Posterior vena cava (tissue), 2 donors: ENCODE results near the gene FAM81A. TPM values are rescaled to one million over a fixed set of nuclear protein-coding genes. Genes with fewer than 3 reads are reported as not detected.
"Not testable (repeated sequence)": the region's sequence is repeated elsewhere in the genome, so short reads cannot be mapped to it uniquely, and the experiment has no call there.

Experiments
- DNase-seq: peaks from one replicate; pipeline ENCODE4 v3.0.0-alpha.2; 2020; ENCODE audit warnings: low spot score
- intact Hi-C, 2 donors: fragments of 100-400 bp; cut with DNase I; formaldehyde crosslinking; loops; one replicate each; pipeline versions ENCODE4 v1.14.1 to v1.14.2; 2022 to 2023
- long read RNA-seq, 2 donors: library from polyadenylated mRNA; unstranded; transcript quantifications; one replicate each; pipeline ENCODE4 v2.0.0, GENCODE V29; 2020 to 2021
- total RNA-seq, 2 donors: library from RNA; stranded (reverse); fragmentation: NEBNext Ultra II Directional; extraction: Animal tissue kit (Norgen Biotek cat#: 25700); gene quantifications; one replicate each; pipeline ENCODE4 v1.2.1, GENCODE V29; 2021
- donor health status: DM: yes; HTN: yes; CAD: no.
- donor health status: DM: yes; HTN: yes; CAD: no.

Gene FAM81A
- 1 to 10 TPM in 1 of 2 donors, under 1 TPM in 1; 0.90 to 1.7 TPM for total RNA-seq
- long read RNA-seq, donor 1, partial matches to known transcripts: 0 of 1 reads
- long read RNA-seq, donor 1, other reads (novel, unspliced or antisense): 1 of 1 reads
- long read RNA-seq, donor 2: 0 reads

- peak; percentile 94 for DNase-seq
- intact Hi-C loops: no loop called here
Observed at GRCh38 chr15:59437817-59438624, at the start of gene FAM81A. FAM81A (plus strand) TSS chr15:59438186; CDS start chr15:59458627, 20,441 bp downstream.

- DNase-seq: no peak
- intact Hi-C loops: no loop called here
Observed at GRCh38 chr15:59388670-59389069, 49.3 kb upstream of the FAM81A start.

- no peak for DNase-seq
- intact Hi-C loops: no loop called here
Observed at GRCh38 chr15:59392299-59392698, 45.7 kb upstream of the FAM81A start.

DNA sequence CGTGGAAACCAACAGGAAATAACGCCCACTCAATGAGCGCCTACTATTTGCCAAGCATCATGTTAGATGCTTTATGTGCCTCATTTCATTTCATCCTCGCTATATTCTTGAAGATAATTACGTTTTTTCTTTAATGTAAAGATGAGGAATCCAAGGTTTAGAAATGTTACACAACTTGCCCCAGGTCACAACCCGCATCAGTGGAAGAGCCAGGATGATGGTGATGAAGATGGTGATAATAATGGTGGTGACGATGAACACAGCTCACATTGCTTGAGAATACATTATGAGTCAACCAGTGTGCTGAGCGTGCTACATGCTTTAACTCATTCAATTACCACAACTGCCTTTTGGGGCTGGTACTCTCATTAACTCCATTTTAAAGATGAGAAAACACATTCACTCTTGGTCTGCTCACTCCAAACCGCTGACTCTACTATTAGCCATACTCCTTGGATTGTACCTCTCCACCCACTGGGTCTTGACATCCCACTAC, 43.8 kb upstream of the FAM81A start:
- no peak for DNase-seq
- intact Hi-C loops: no loop called here

GRCh38 chr15:59396211-59396610, 41.8 kb upstream of the FAM81A start:
- no peak for DNase-seq
- intact Hi-C loops: no loop called here

GRCh38 chr15:59396679-59397078, 41.3 kb upstream of the FAM81A start:
- DNase-seq: no peak

GRCh38 chr15:59398220-59398619, 39.8 kb upstream of the FAM81A start:
- no peak for DNase-seq
- intact Hi-C loops: no loop called here

More at GRCh38 chr15:59396679-59397078, 41.3 kb upstream of the FAM81A start:
- intact Hi-C loops: no loop called here

- no peak for DNase-seq
- intact Hi-C loops: no loop called here
Observed at GRCh38 chr15:59399465-59400102, 38.4 kb upstream of the FAM81A start.

DNA sequence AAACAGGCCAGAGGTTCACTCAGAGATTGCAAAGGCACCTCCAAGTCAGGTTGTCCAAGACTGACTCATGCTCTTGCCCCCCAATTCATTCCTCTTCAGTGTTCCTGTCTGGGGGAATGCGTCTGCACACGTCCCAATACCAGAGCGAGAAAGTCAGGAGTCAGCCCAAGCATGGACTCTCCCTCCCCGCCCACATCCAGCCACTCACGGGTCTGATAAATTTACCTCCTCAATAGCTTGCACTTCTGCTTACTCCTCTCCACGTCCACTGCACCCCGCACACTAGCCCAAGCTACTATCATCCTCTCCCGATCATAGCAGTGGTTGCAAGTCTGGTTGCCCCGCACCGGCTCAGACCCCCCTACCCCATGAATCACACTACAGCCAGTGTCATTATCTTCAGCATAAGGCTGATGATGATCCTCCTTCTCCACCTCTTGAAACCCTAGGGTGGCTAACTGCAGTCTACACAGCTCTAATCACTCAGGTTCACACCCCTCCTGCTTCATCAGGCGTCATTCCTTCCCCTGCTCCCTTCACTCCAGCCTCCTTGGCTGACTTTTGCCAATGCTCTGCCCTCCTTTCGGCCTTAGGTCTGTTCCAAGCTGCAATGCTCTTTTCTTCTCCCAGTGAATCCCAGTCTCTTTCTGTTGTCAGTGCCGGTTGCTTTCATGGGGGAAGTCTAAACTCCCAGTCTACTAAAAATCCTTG, 37.7 kb upstream of the FAM81A start:
- intact Hi-C loops: no loop called here
- no peak for DNase-seq

DNA sequence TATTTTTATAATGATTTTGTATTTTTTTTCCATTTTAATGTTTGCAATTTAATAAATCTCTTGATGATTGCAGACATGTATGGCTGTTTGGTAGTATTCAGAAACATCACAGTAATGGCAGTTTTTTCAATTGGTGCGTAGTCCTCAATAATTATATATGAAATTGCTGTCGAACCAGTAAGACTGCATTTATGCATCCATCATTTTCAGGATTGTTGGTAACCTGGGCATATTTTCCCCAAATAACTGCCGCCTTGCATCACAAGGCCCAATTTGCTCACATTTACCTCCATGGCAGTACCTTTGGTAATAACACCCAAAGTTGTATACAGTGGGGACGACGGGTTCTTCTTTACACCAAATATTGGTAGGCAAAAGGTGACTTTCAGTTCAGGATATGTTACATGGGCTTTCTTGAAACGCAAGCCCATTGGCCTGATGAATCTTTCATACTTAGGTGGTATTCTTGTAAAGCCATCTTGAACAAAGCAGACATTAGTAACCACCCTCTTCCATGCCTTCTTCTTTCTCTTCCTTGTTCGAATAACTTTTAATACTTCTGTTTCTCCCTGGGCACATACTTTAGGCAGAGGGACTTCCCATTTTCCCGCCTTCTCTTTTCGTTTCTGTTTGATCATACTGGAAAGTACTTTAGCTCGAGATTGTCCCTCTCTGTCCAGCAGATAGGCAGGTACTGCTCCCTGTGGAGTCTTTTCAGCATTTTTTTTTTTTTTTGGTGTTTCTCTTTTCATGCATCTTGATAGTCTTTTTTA, 36.7 kb upstream of the FAM81A start:
- DNase-seq, intact Hi-C loops: not testable (repeated sequence)

- intact Hi-C loops: no loop called here
Observed at GRCh38 chr15:59401824-59402569, 36.0 kb upstream of the FAM81A start.

DNA sequence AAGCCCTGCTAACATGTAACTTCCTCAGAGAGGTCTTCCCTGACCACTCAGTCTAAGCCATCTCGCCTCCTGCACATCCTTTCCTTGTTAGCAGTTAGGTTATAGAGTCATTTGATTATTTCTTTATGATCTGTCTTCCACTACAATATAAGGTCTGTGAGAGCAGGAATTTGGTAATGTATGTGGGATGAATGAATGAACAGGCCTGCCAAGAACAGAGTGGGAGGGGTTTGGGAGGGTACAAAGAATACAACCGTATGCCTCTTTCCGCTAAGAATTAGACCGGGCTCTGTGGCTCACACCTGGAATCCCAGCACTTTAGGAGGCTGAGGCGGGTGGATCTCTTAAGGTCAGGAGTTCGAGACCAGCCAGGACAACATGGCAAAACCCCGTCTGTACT, 32.9 kb upstream of the FAM81A start:
- intact Hi-C loops: no loop called here
- no peak for DNase-seq

More at GRCh38 chr15:59401824-59402569, 36.0 kb upstream of the FAM81A start:
- DNase-seq: no peak

DNA sequence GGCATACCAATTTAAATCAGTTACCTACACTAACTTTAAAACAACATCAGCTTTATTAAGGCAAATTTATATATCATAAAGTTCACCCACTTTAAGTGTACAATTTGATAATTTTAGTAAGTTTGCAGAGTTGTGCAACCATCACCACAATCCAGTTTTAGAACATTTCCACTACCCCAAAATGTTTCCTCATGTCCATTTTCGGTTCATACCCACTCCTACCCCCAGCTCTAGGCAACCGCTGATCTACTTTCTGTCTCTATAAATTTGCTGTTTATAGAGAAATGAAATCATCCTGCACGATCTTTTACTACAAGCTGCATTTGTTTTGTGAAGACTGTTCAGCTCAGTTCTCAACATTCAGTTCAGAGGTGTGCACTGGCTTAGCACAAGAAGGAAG, 31.5 kb upstream of the FAM81A start:
- intact Hi-C loops: no loop called here
- DNase-seq: no peak

DNA sequence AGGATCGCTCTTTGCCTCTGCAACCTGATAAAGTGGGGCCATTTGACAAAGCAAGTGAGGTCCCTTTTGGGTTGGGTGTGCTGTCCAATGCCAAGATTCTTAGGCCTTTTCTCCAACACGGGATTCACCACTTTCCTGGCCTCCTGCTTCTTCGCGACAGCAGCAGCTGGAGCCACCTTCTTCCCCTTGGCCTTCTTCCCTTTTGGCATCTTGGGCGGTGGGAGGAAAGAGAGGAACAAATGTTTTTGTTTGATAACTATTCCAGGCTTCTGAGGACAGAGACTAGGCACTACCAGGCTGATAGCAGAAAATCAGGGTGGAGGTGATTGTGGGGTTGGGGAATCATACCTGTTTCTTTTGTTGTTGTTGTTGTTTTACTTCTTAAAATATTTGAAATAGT, 30.0 kb upstream of the FAM81A start:
- intact Hi-C loops: no loop called here
- no peak for DNase-seq

- DNase-seq: no peak
- intact Hi-C loops: no loop called here
Observed at GRCh38 chr15:59410391-59410896, 27.5 kb upstream of the FAM81A start.

- intact Hi-C loops: no loop called here
- no peak for DNase-seq
Observed at GRCh38 chr15:59413577-59413976, 24.4 kb upstream of the FAM81A start.

DNA sequence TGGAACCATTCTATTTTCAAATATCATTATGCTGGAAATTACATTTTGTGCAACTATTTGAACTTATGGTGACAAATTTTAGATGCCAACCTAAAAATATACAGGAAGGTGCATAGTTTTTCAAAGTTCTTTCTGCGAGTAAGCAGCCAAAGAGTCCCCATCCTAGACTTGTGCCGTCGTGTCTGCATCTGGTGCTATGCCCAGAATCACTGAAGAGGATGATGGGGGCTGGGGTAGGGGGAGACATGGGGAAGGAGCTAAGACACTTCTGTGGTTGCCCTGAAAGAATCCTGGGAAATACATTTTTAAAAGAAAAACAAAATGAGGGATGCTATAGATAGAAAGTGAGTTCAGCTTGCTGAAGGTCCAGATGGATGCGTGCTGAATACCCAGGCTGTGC, 21.2 kb upstream of the FAM81A start:
- no peak for DNase-seq
- intact Hi-C loops: no loop called here

- no peak for DNase-seq
Observed at GRCh38 chr15:59419170-59419569, 18.8 kb upstream of the FAM81A start.

More at GRCh38 chr15:59419170-59419569, 18.8 kb upstream of the FAM81A start:
- intact Hi-C loops: no loop called here
